ENCODE data around the gene ERCC4. TPM values are rescaled to one million over a fixed set of nuclear protein-coding genes. Genes with fewer than 3 reads are reported as not detected.
"Not testable (repeated sequence)": the region's sequence is repeated elsewhere in the genome, so short reads cannot be mapped to it uniquely, and the experiment has no call there.

ERCC4 gene
- total and polyA plus RNA-seq, 2 experiments from 2014 or later, result 13.1 to 15.6 TPM

DNA sequence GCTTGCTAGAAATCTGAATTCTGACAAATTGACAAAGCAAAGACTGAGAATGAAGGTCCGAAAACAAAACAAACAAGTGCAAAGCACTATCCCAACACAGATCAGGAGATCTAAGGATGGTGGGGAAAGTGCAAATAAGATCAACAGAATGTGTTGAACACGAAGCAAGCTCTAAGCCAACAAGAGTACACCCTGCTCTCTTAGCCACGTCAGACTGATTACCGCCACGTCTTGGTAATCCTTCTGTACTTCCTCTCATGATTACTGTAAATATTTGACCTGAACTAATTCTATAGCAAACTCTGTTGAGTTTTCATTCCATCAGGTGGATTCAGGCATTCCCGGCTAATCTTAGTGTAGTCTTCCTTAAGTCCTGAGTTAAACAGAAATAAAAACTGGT lies 34.3 kb upstream of the ERCC4 start:
- Histone ChIP-seq H3K4me1 (ENCODE audit: low read depth) (no peaks in the 10 kb centered on the region), H3K27ac (no peak overlapping the region), H3K4me3 (no peak overlapping the region), H3K9me3 (ENCODE audit: low read depth) (no peaks in the 10 kb centered on the region), H3K36me3 (no peaks in the 10 kb centered on the region), H3K27me3 (no peaks in the 10 kb centered on the region)
- DNase-seq (ENCODE audit: low read depth in 1 of 2, low spot score in 1 of 2), result no peak
- no peak for TF ChIP-seq CTCF (IDR thresholded peaks at IDR 0.05; ENCODE audit: low read depth, low read length)

- no peaks in the 10 kb centered on the region for H3K36me3 ChIP-seq
- H3K9me3 ChIP-seq (ENCODE audit: low read depth), result no peaks in the 10 kb centered on the region
- no peak overlapping the region for H3K27ac ChIP-seq
- H3K27me3 ChIP-seq, result no peaks in the 10 kb centered on the region
- TF ChIP-seq CTCF (IDR thresholded peaks at IDR 0.05; ENCODE audit: low read depth, low read length), result no peak
- H3K4me1 ChIP-seq (ENCODE audit: low read depth), result no peaks in the 10 kb centered on the region
- H3K4me3 ChIP-seq, result no peak overlapping the region
- no peak for DNase-seq (ENCODE audit: low read depth in 1 of 2, low spot score in 1 of 2)
These were observed 33.3 kb upstream of the ERCC4 start for GRCh38 chr16:13886608-13887007.

DNA sequence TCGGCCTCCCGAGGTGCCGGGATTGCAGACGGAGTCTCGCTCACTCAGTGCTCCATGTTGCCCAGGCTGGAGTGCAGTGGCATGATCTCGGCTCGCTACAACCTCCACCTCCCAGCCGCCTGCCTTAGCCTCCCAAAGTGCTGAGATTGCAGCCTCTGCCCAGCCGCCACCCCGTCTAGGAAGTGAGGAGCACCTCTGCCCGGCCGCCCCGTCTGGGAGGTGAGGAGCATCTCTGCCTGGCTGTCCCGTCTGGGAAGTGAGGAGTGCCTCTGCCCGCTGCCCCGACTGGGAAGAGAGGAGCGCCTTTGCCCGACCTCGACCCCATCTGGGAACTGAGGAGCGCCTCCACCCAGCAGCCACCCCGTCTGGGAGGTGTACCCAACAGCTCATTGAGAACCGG lies 30.6 kb upstream of the ERCC4 start:
- H3K27me3 ChIP-seq; H3K4me1 ChIP-seq (ENCODE audit: low read depth); H3K4me3 ChIP-seq; H3K9me3 ChIP-seq (ENCODE audit: low read depth); H3K36me3 ChIP-seq; H3K27ac ChIP-seq; DNase-seq (ENCODE audit: low read depth in 1 of 2, low spot score in 1 of 2): not testable (repeated sequence)

GRCh38 chr16:13892301-13892700 lies 27.7 kb upstream of the ERCC4 start:
- DNase-seq (ENCODE audit: low read depth in 1 of 2, low spot score in 1 of 2), result no peak

GRCh38 chr16:13895516-13895915 lies 24.4 kb upstream of the ERCC4 start:
- Histone ChIP-seq H3K4me3 (no peak overlapping the region), H3K27me3 (no peaks in the 10 kb centered on the region), H3K4me1 (ENCODE audit: low read depth) (no peaks in the 10 kb centered on the region), H3K9me3 (ENCODE audit: low read depth) (no peaks in the 10 kb centered on the region), H3K36me3 (no peaks in the 10 kb centered on the region), H3K27ac (no peak overlapping the region)
- TF ChIP-seq CTCF (IDR thresholded peaks at IDR 0.05; ENCODE audit: low read depth, low read length), result no peak
- DNase-seq (ENCODE audit: low read depth in 1 of 2, low spot score in 1 of 2), result no peak

More at GRCh38 chr16:13892301-13892700, 27.7 kb upstream of the ERCC4 start:
- Histone ChIP-seq H3K4me1 (ENCODE audit: low read depth) (no peaks in the 10 kb centered on the region), H3K27ac (no peak overlapping the region), H3K36me3 (no peaks in the 10 kb centered on the region), H3K9me3 (ENCODE audit: low read depth) (no peaks in the 10 kb centered on the region), H3K4me3 (no peak overlapping the region), H3K27me3 (no peaks in the 10 kb centered on the region)
- no peak for TF ChIP-seq CTCF (IDR thresholded peaks at IDR 0.05; ENCODE audit: low read depth, low read length)

- no peaks in the 10 kb centered on the region for H3K36me3 ChIP-seq
- H3K27me3 ChIP-seq, result no peaks in the 10 kb centered on the region
- H3K27ac ChIP-seq, result no peak overlapping the region
- peak; percentile 42 for TF ChIP-seq CTCF (IDR thresholded peaks at IDR 0.05; ENCODE audit: low read depth, low read length)
- no peak overlapping the region for H3K4me3 ChIP-seq
- H3K9me3 ChIP-seq (ENCODE audit: low read depth), result no peaks in the 10 kb centered on the region
- H3K4me1 ChIP-seq (ENCODE audit: low read depth), result no peaks in the 10 kb centered on the region
- DNase-seq (ENCODE audit: low read depth in 1 of 2, low spot score in 1 of 2), result peak in 1 of 2 donors; percentile 22
These were observed 23.3 kb upstream of the ERCC4 start for GRCh38 chr16:13896543-13897182.
